Heart left ventricle (tissue), 16 donors: ENCODE measurements around the gene ZFP36L1. TPM values are rescaled to one million over a fixed set of nuclear protein-coding genes. Genes with fewer than 3 reads are reported as not detected.

Source experiments
- ATAC-seq, 4 donors: fragments of 200-7000 bp; cut with Tn5 transposase; one replicate each; pipeline ENCODE4 v1.9.1; 2020 to 2022; ENCODE audit warnings: moderate library complexity in 4 of 4, mild to moderate bottlenecking in 3 of 4, moderate number of reproducible peaks in 1 of 4
- DNase-seq, 5 donors: peaks; one replicate each; pipeline ENCODE4 v3.0.0-alpha.2; 2020
- H3K27ac ChIP-seq, 12 donors: fragments of 200-600 bp; sonication (generic) in 4 of 12; one replicate each; pipeline versions ENCODE4 v1.5.0 to v1.8.0; 2016 to 2022; ENCODE audit warnings: mild to moderate bottlenecking in 2 of 12
- H3K27me3 ChIP-seq, 9 donors: fragments of 200-600 bp; sonication (generic) in 2 of 9; one replicate each; pipeline versions ENCODE4 v1.5.1 to v1.8.0; 2016 to 2022; ENCODE audit warnings: mild to moderate bottlenecking in 3 of 9
- H3K36me3 ChIP-seq, 9 donors: fragments of 200-600 bp; sonication (generic) in 2 of 9; one replicate each; pipeline versions ENCODE4 v1.5.0 to v1.8.0; 2018 to 2022; ENCODE audit warnings: mild to moderate bottlenecking in 2 of 9
- H3K4me1 ChIP-seq, 12 donors: fragments of 200-600 bp; sonication (generic) in 4 of 12; one replicate each; pipeline versions ENCODE4 v1.5.0 to v1.8.0; 2016 to 2022; ENCODE audit warnings: mild to moderate bottlenecking in 3 of 12
- H3K4me3 ChIP-seq, 12 donors: fragments of 200-600 bp; sonication (generic) in 4 of 12; one replicate each; pipeline versions ENCODE4 v1.5.0 to v1.8.0; 2017 to 2022; ENCODE audit warnings: mild to moderate bottlenecking in 9 of 12, moderate library complexity in 4 of 12
- H3K9me3 ChIP-seq, 12 donors: fragments of 200-600 bp; sonication (generic) in 4 of 12; one replicate each; pipeline versions ENCODE4 v1.5.0 to v1.8.0; 2016 to 2022; ENCODE audit warnings: mild to moderate bottlenecking in 1 of 12
- POLR2A ChIP-seq, 2 donors: fragments of 450-650 bp; IDR thresholded peaks; one replicate each; pipeline ENCODE4 v1.6.1; 2017; ENCODE audit warnings: antibody characterized with exemption in 2 of 2, mild to moderate bottlenecking in 2 of 2, moderate library complexity in 2 of 2
- WGBS, 4 donors: extraction: QIAGEN DNeasy Blood & Tissue Kit in 2 of 4; methylation state at CpG; one replicate each; pipeline versions ENCODE4 v1.1.5 to v1.1.7; 2013 to 2018; 5-methylcytosine and 5-hydroxymethylcytosine counted together
- intact Hi-C, 10 donors: fragments of 100-400 bp; cut with DNase I; formaldehyde crosslinking; loops; one replicate each; pipeline versions ENCODE4 v1.11.1 to v1.14.2; 2022
- polyA plus RNA-seq, 2 donors: library from polyadenylated mRNA; stranded (reverse); fragments of 200-250 nt; gene quantifications; one replicate each; pipeline ENCODE4 v1.2.3, GENCODE V29; 2013
- total RNA-seq, 9 donors: library from RNA; depleted of rRNA in 2 of 9; stranded (reverse); fragments of >200 nt in 2 of 9; fragmentation: NEBNext Ultra II Directional in 3 of 9; extraction: Animal tissue kit (Norgen Biotek cat#: 25700) in 3 of 9; gene quantifications; one replicate each; pipeline versions ENCODE4 v1.1.0 to v1.2.4, GENCODE V29; 2016 to 2023
- TF ChIP-seq, protein P1 (sequence below), 12 donors: fragments of 200-600 bp; sonication (generic) in 4 of 12; IDR thresholded peaks; one replicate each; pipeline versions ENCODE4 v1.5.0 to v1.8.0; 2018 to 2022; ENCODE audit warnings: antibody characterized with exemption in 12 of 12, mild to moderate bottlenecking in 5 of 12
- donor health status: ischemic (EF 13 %, LVEDD 7.1; RV severe dilation, severe dysfunction).
- donor health status: healthy with polysubstance abuse.
- donor health status: DM: no; HTN: yes; CAD: no.
- donor health status: DM: no; HTN: no; CAD: no.
- donor health status: ischemic (EF 25% LVEDD 6.9; RV normal size, moderate dysfunction).
- donor health status: ischemic (EF 25% LVEDD 5.7; RV mildly dilated, moderate dysfunction).
- donor health status: healthy.
- donor health status: DM: yes; HTN: yes; CAD: no.
- donor health status: ischemic (EF 35%, LVEDD 5.7; RV mildly dilated, moderate dysfunction).
- donor health status: nonischemic (EF 11% LVEDD 7.7; RV severe dilation, severe dysfunction).
- donor health status: DM: yes; HTN: yes; CAD: no.
- donor health status: PGD.
- donor health status: ischemic (EF 29% LVEDD 5.4; RV normal size, mild dysfunction).
- donor health status: nonischemic (EF 23%, LVEDD 6.1; RV moderate dilation, normal function).

The ZFP36L1 gene
- total and polyA plus RNA-seq, 11 donors = 21.2 to 183 (median 68.9) TPM

- intact Hi-C loops = loop anchor here in 2 of 10 donors (10.0 kb wide), 2 partner anchors 248 to 398 kb away; no protein-coding TSS in a partner anchor
- WGBS, 4 donors = 72 to 86% (median 81%) methylated on average over 6 of the region's 6 CpGs
- H3K9me3 ChIP-seq = peaks cover 0 to 13% (median 4%) of the 10 kb centered on the region in 12 donors
- no peak for ATAC-seq
- H3K36me3 ChIP-seq = no peaks in the 10 kb centered on the region
- peaks cover 0 to 41% (median 16%) of the 10 kb centered on the region in 12 donors for H3K4me1 ChIP-seq
- peak overlapping the region in 11 of 12 donors; percentile 36 to 94 (median 82) for H3K27ac ChIP-seq
- TF ChIP-seq, protein P1, sequence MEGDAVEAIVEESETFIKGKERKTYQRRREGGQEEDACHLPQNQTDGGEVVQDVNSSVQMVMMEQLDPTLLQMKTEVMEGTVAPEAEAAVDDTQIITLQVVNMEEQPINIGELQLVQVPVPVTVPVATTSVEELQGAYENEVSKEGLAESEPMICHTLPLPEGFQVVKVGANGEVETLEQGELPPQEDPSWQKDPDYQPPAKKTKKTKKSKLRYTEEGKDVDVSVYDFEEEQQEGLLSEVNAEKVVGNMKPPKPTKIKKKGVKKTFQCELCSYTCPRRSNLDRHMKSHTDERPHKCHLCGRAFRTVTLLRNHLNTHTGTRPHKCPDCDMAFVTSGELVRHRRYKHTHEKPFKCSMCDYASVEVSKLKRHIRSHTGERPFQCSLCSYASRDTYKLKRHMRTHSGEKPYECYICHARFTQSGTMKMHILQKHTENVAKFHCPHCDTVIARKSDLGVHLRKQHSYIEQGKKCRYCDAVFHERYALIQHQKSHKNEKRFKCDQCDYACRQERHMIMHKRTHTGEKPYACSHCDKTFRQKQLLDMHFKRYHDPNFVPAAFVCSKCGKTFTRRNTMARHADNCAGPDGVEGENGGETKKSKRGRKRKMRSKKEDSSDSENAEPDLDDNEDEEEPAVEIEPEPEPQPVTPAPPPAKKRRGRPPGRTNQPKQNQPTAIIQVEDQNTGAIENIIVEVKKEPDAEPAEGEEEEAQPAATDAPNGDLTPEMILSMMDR (IDR thresholded peaks at IDR 0.05) = no peak
- TF ChIP-seq POLR2A (IDR thresholded peaks at IDR 0.05) = no peak
- DNase-seq = peak in 2 of 5 donors; percentile 3 to 13
- H3K27me3 ChIP-seq = no peaks in the 10 kb centered on the region
- H3K4me3 ChIP-seq = no peak overlapping the region
These were observed 20.0 kb downstream of the ZFP36L1 start for GRCh38 chr14:68772761-68773381.

- no peak overlapping the region for H3K4me3 ChIP-seq
- WGBS, 4 donors = 50 to 60% (median 52%) methylated on average over 10 of the region's 10 CpGs
- TF ChIP-seq POLR2A (IDR thresholded peaks at IDR 0.05) = peak in 1 of 2 donors; percentile 34
- TF ChIP-seq, protein P1 (IDR thresholded peaks at IDR 0.05) = no peak
- DNase-seq = peak in 4 of 5 donors; percentile 70 to 79 (median 75)
- peak overlapping the region; percentile 32 to 94 (median 82) for H3K27ac ChIP-seq
- no peaks in the 10 kb centered on the region for H3K27me3 ChIP-seq
- intact Hi-C loops = loop anchor here in 2 of 10 donors (10.0 kb wide), 2 partner anchors 247 to 397 kb away; no protein-coding TSS in a partner anchor
- ATAC-seq = peak; percentile 69 to 92 (median 80)
- no peaks in the 10 kb centered on the region for H3K36me3 ChIP-seq
- peaks cover 0 to 40% (median 15%) of the 10 kb centered on the region in 12 donors for H3K4me1 ChIP-seq
- H3K9me3 ChIP-seq = peaks cover 0 to 13% (median 4%) of the 10 kb centered on the region in 12 donors
These were observed 21.2 kb downstream of the ZFP36L1 start for GRCh38 chr14:68771631-68772030.

- intact Hi-C loops = loop anchor here in 2 of 10 donors (10.0 kb wide), 2 partner anchors 246 to 396 kb away; no protein-coding TSS in a partner anchor
- H3K9me3 ChIP-seq = peaks cover 0 to 13% (median 4%) of the 10 kb centered on the region in 12 donors
- H3K27ac ChIP-seq = peak overlapping the region; percentile 32 to 94 (median 82)
- no peaks in the 10 kb centered on the region for H3K36me3 ChIP-seq
- H3K4me1 ChIP-seq = peaks cover 0 to 40% (median 15%) of the 10 kb centered on the region in 12 donors
- no peak for ATAC-seq
- no peaks in the 10 kb centered on the region for H3K27me3 ChIP-seq
- TF ChIP-seq, protein P1 (IDR thresholded peaks at IDR 0.05) = no peak
- no peak overlapping the region for H3K4me3 ChIP-seq
- peak in 2 of 5 donors; percentile 6 to 13 for DNase-seq
- 82 to 86% (median 85%) methylated on average over 11 of the region's 11 CpGs for WGBS, 4 donors
These were observed 22.1 kb downstream of the ZFP36L1 start for GRCh38 chr14:68770553-68771286.

DNA sequence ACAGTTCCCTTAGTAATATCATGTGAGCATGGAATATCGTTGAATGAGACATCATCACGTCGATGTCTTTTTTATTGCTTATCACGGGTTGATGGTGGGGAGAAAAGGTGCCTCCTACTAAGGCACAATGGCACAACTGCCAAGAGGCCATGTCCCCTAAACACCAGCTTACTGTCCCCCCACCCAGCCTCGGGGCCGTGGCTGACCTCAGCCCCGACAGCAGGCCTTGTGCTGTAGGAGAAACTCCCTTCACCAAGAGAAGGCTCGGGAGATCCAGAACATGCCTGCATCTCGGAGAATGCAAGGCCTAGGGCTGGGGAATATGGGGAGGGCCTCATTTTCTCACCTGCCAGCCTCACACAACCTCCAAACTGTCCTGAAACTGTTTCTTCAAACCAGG, 22.8 kb downstream of the ZFP36L1 start:
- Histone ChIP-seq H3K27ac (peak overlapping the region in 3 of 12 donors; percentile 81 to 89 (median 82)), H3K9me3 (peaks cover 0 to 7% (median 1%) of the 10 kb centered on the region in 12 donors), H3K36me3 (no peaks in the 10 kb centered on the region), H3K27me3 (no peaks in the 10 kb centered on the region), H3K4me1 (peaks cover 0 to 40% (median 15%) of the 10 kb centered on the region in 12 donors), H3K4me3 (no peak overlapping the region)
- intact Hi-C loops = loop anchor here in 2 of 10 donors (10.0 kb wide), 2 partner anchors 245 to 395 kb away; no protein-coding TSS in a partner anchor
- no peak for TF ChIP-seq POLR2A (IDR thresholded peaks at IDR 0.05)
- TF ChIP-seq, protein P1 (IDR thresholded peaks at IDR 0.05) = no peak
- 94 to 99% (median 97%) methylated on average over 9 of the region's 9 CpGs for WGBS, 4 donors
- no peak for ATAC-seq
- DNase-seq = peak in 2 of 5 donors; percentile 7 to 10
